Mucosa of rectum (tissue), 2 donors: ENCODE data around the gene NRDE2.

Experiments used
- H3K27ac ChIP-seq, 2 donors: one replicate each; pipeline ENCODE4 v1.7.0; 2013; ENCODE audit warnings: inconsistent platforms in 2 of 2, low read depth in 2 of 2, low read length in 2 of 2
- H3K27me3 ChIP-seq, 2 donors: one replicate each; pipeline ENCODE4 v1.7.0; 2013; ENCODE audit warnings: low read length in 2 of 2; ENCODE audit not compliant: control insufficient read depth in 2 of 2, insufficient read depth in 2 of 2
- H3K36me3 ChIP-seq, 2 donors: one replicate each; pipeline ENCODE4 v1.7.0; 2013; ENCODE audit warnings: low read length in 2 of 2; ENCODE audit not compliant: control insufficient read depth in 2 of 2, insufficient read depth in 2 of 2
- H3K4me1 ChIP-seq, 2 donors: one replicate each; pipeline ENCODE4 v1.7.0; 2013; ENCODE audit warnings: low read length in 2 of 2, mild to moderate bottlenecking in 1 of 2; ENCODE audit not compliant: control insufficient read depth in 2 of 2, insufficient read depth in 2 of 2
- H3K4me3 ChIP-seq, 2 donors: one replicate each; pipeline ENCODE4 v1.7.0; 2013; ENCODE audit warnings: low read length in 2 of 2
- H3K9ac ChIP-seq, 2 donors: one replicate each; pipeline ENCODE4 v1.7.0; 2013; ENCODE audit warnings: low read length in 2 of 2, low read depth in 1 of 2, mild to moderate bottlenecking in 1 of 2
- H3K9me3 ChIP-seq, 2 donors: one replicate each; pipeline ENCODE4 v1.7.0; 2013; ENCODE audit warnings: low read length in 2 of 2; ENCODE audit not compliant: control insufficient read depth in 2 of 2
- donor health status: healthy.
- donor health status: Normal muscosa, but diverticular disease.

NRDE2 gene

GRCh38 chr14:90275820-90276219 lies 55.9 kb downstream of the NRDE2 start:
- H3K36me3 ChIP-seq: peaks cover 34 to 55% of the 10 kb centered on the region in 2 donors
- H3K27ac ChIP-seq: no peak overlapping the region
- no peak overlapping the region for H3K4me3 ChIP-seq
- no peaks in the 10 kb centered on the region for H3K27me3 ChIP-seq
- no peak overlapping the region for H3K9ac ChIP-seq
- no peaks in the 10 kb centered on the region for H3K9me3 ChIP-seq
- H3K4me1 ChIP-seq: peaks cover 0 to 3% of the 10 kb centered on the region in 2 donors

GRCh38 chr14:90275458-90275814 lies 56.3 kb downstream of the NRDE2 start:
- H3K36me3 ChIP-seq: peaks cover 34 to 55% of the 10 kb centered on the region in 2 donors
- H3K27me3 ChIP-seq: no peaks in the 10 kb centered on the region
- H3K27ac ChIP-seq: no peak overlapping the region
- H3K9ac ChIP-seq: no peak overlapping the region
- H3K4me3 ChIP-seq: no peak overlapping the region
- H3K9me3 ChIP-seq: no peaks in the 10 kb centered on the region
- H3K4me1 ChIP-seq: peaks cover 0 to 3% of the 10 kb centered on the region in 2 donors

GRCh38 chr14:90274808-90275457 lies 56.8 kb downstream of the NRDE2 start:
- no peak overlapping the region for H3K9ac ChIP-seq

GRCh38 chr14:90274019-90274418 lies 57.7 kb downstream of the NRDE2 start:
- Histone ChIP-seq H3K9me3 (no peaks in the 10 kb centered on the region), H3K27me3 (no peaks in the 10 kb centered on the region), H3K9ac (no peak overlapping the region), H3K4me1 (peaks cover 0 to 3% of the 10 kb centered on the region in 2 donors), H3K27ac (no peak overlapping the region), H3K4me3 (no peak overlapping the region), H3K36me3 (peaks cover 39 to 57% of the 10 kb centered on the region in 2 donors)

More at GRCh38 chr14:90274808-90275457, 56.8 kb downstream of the NRDE2 start:
- Histone ChIP-seq H3K27me3 (no peaks in the 10 kb centered on the region), H3K4me1 (peaks cover 0 to 3% of the 10 kb centered on the region in 2 donors), H3K36me3 (peaks cover 36 to 57% of the 10 kb centered on the region in 2 donors), H3K4me3 (no peak overlapping the region), H3K9me3 (no peaks in the 10 kb centered on the region), H3K27ac (no peak overlapping the region)

- H3K27ac ChIP-seq: no peak overlapping the region
- peaks cover 39 to 57% of the 10 kb centered on the region in 2 donors for H3K36me3 ChIP-seq
- peaks cover 0 to 3% of the 10 kb centered on the region in 2 donors for H3K4me1 ChIP-seq
- no peaks in the 10 kb centered on the region for H3K9me3 ChIP-seq
- no peaks in the 10 kb centered on the region for H3K27me3 ChIP-seq
- no peak overlapping the region for H3K4me3 ChIP-seq
- H3K9ac ChIP-seq: no peak overlapping the region
Measured at GRCh38 chr14:90273532-90273931, 58.2 kb downstream of the NRDE2 start.

GRCh38 chr14:90272523-90272922 lies 59.2 kb downstream of the NRDE2 start:
- Histone ChIP-seq H3K4me1 (peaks cover 0 to 3% of the 10 kb centered on the region in 2 donors), H3K9ac (no peak overlapping the region), H3K9me3 (no peaks in the 10 kb centered on the region), H3K4me3 (no peak overlapping the region), H3K27me3 (no peaks in the 10 kb centered on the region), H3K36me3 (peaks cover 45 to 56% of the 10 kb centered on the region in 2 donors), H3K27ac (no peak overlapping the region)

- H3K27ac ChIP-seq: no peak overlapping the region
- H3K9ac ChIP-seq: no peak overlapping the region
- no peaks in the 10 kb centered on the region for H3K9me3 ChIP-seq
- H3K4me1 ChIP-seq: no peaks in the 10 kb centered on the region
- no peaks in the 10 kb centered on the region for H3K27me3 ChIP-seq
- H3K4me3 ChIP-seq: no peak overlapping the region
- peaks cover 69 to 76% of the 10 kb centered on the region in 2 donors for H3K36me3 ChIP-seq
Measured at GRCh38 chr14:90268420-90268819, 63.3 kb downstream of the NRDE2 start.

- Histone ChIP-seq H3K9me3 (no peaks in the 10 kb centered on the region), H3K4me3 (no peak overlapping the region), H3K9ac (no peak overlapping the region), H3K4me1 (no peaks in the 10 kb centered on the region), H3K27ac (no peak overlapping the region), H3K27me3 (no peaks in the 10 kb centered on the region), H3K36me3 (peaks cover 62 to 75% of the 10 kb centered on the region in 2 donors)
Measured at GRCh38 chr14:90266441-90267154, 65.1 kb downstream of the NRDE2 start.

- no peak overlapping the region for H3K4me3 ChIP-seq
- H3K4me1 ChIP-seq: no peaks in the 10 kb centered on the region
- no peaks in the 10 kb centered on the region for H3K27me3 ChIP-seq
- peaks cover 56 to 66% of the 10 kb centered on the region in 2 donors for H3K36me3 ChIP-seq
- no peak overlapping the region for H3K9ac ChIP-seq
- no peak overlapping the region for H3K27ac ChIP-seq
- H3K9me3 ChIP-seq: no peaks in the 10 kb centered on the region
Measured at GRCh38 chr14:90263748-90264449, 67.8 kb downstream of the NRDE2 start.
